Measurements from ENCODE around the gene CDK6. TPM values are rescaled to one million over a fixed set of nuclear protein-coding genes. Genes with fewer than 3 reads are reported as not detected.
A peak's percentile ranks its signal among the peaks of the same experiment; 100 is the strongest.
"Not testable (repeated sequence)": the region's sequence is repeated elsewhere in the genome, so short reads cannot be mapped to it uniquely, and the experiment has no call there.

The CDK6 gene
- total and polyA plus RNA-seq, 2 experiments from 2014 or later, result 7.4 to 23.7 TPM

- not testable (repeated sequence) for H3K9me2 ChIP-seq (ENCODE audit: insufficient read depth); H3K4me2 ChIP-seq; H3K27ac Mint-ChIP-seq; H3K36me3 ChIP-seq (ENCODE audit: insufficient read depth); H3F3A ChIP-seq (replicated peaks; ENCODE audit: low read depth); H3K4me1 Mint-ChIP-seq; H3K79me2 ChIP-seq (replicated peaks; ENCODE audit: insufficient read depth); H3K4me3 Mint-ChIP-seq; H4K20me1 ChIP-seq (replicated peaks; ENCODE audit: insufficient read depth); H3K9me3 Mint-ChIP-seq; H3K4me3 ChIP-seq; H3K27me3 ChIP-seq (ENCODE audit: insufficient read depth); H3K4me1 ChIP-seq (ENCODE audit: insufficient read depth); H3K27me3 Mint-ChIP-seq (ENCODE audit: insufficient read depth, low read depth, poor library complexity); H3K36me3 Mint-ChIP-seq (ENCODE audit: low read depth); H3K27ac ChIP-seq (ENCODE audit: low read depth); H2AFZ ChIP-seq
- ATAC-seq, result peak; percentile 79
- DNase-seq (ENCODE audit: low spot score), result peak; percentile 87
- TF ChIP-seq CTCF (conservative IDR thresholded peaks at IDR 0.05; ENCODE audit: low read depth in 2 of 2), result peak; percentile 69 to 77
These were observed 27.8 kb upstream of the CDK6 start for GRCh38 chr7:92864169-92864568.

DNA sequence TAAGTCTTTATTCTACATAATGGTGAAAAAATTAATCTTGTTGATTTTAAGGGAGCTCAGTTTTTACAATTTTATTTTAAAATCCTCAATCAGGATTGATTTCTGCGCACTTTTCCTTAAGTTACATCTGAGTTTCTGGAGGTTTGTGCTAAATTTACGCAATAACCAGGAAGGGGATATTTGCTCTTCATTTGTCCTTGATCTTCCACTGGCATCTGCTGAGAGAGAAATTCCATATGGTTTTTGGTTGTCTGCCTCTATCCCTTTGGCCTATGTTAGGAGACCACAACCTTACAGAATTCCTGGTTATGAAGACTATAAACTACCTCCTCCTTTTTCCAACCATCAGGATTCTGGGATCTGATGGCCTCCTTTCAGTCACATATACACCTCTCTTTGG is 20.1 kb upstream of the CDK6 start:
- peaks cover 8% of the 10 kb centered on the region; the same call in 1 of the 2 replicates for H3K4me1 ChIP-seq (ENCODE audit: insufficient read depth)
- TF ChIP-seq ZNF114 (CRISPR knock-in tag; IDR thresholded peaks at IDR 0.05), result no peak
- TF ChIP-seq ZNF331 (CRISPR knock-in tag; IDR thresholded peaks at IDR 0.05; ENCODE audit: low read depth), result no peak
- no peak for TF ChIP-seq NANOG (IDR thresholded peaks at IDR 0.05; ENCODE audit: borderline replicate concordance)
- no peak for TF ChIP-seq CTCF (conservative IDR thresholded peaks at IDR 0.05; ENCODE audit: low read depth in 2 of 2)
- TF ChIP-seq ZNF462 (CRISPR knock-in tag; IDR thresholded peaks at IDR 0.05), result no peak
- TF ChIP-seq, protein P1, sequence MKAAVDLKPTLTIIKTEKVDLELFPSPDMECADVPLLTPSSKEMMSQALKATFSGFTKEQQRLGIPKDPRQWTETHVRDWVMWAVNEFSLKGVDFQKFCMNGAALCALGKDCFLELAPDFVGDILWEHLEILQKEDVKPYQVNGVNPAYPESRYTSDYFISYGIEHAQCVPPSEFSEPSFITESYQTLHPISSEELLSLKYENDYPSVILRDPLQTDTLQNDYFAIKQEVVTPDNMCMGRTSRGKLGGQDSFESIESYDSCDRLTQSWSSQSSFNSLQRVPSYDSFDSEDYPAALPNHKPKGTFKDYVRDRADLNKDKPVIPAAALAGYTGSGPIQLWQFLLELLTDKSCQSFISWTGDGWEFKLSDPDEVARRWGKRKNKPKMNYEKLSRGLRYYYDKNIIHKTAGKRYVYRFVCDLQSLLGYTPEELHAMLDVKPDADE (IDR thresholded peaks at IDR 0.05), result no peak
- no peak for TF ChIP-seq EZH2 (IDR thresholded peaks at IDR 0.05; ENCODE audit: low read depth, unreplicated experiment)
- TF ChIP-seq POLR2AphosphoS5 (IDR thresholded peaks at IDR 0.05; ENCODE audit: low read depth), result no peak
- no peak for TF ChIP-seq JUNB (IDR thresholded peaks at IDR 0.05; ENCODE audit: unreplicated experiment)

More for the DNA sequence above, 20.1 kb upstream of the CDK6 start:
- Histone ChIP-seq H3K27me3 (ENCODE audit: insufficient read depth) (no peaks in the 10 kb centered on the region), H3K27ac (ENCODE audit: low read depth) (no peak overlapping the region), H4K20me1 (replicated peaks; ENCODE audit: insufficient read depth) (no peaks in the 10 kb centered on the region), H3F3A (replicated peaks; ENCODE audit: low read depth) (no peaks in the 10 kb centered on the region), H3K4me2 (no peak overlapping the region), H3K79me2 (replicated peaks; ENCODE audit: insufficient read depth) (no peaks in the 10 kb centered on the region), H2AFZ (0 out of 2 replicates have a peak overlapping the region, but pooled peaks have one; percentile 20), H3K4me3 (no peak overlapping the region), H3K36me3 (ENCODE audit: insufficient read depth) (no peaks in the 10 kb centered on the region), H3K9me2 (ENCODE audit: insufficient read depth) (no peaks in the 10 kb centered on the region)
- no peak overlapping the region for H3K27ac Mint-ChIP-seq
- H3K4me1 Mint-ChIP-seq, result peaks cover 8% of the 10 kb centered on the region
- no peaks in the 10 kb centered on the region for H3K27me3 Mint-ChIP-seq (ENCODE audit: insufficient read depth, low read depth, poor library complexity)
- no peak overlapping the region for H3K4me3 Mint-ChIP-seq
- H3K9me3 Mint-ChIP-seq, result no peaks in the 10 kb centered on the region
- ATAC-seq (no peak), DNase-seq (ENCODE audit: low spot score) (no peak)
- H3K36me3 Mint-ChIP-seq (ENCODE audit: low read depth), result no peaks in the 10 kb centered on the region
